Heart right ventricle (tissue), 16 donors: ENCODE results near the gene GFI1. TPM values are rescaled to one million over a fixed set of nuclear protein-coding genes. Genes with fewer than 3 reads are reported as not detected.

Experiments used
- ATAC-seq, 8 donors: fragments of 200-7000 bp; cut with Tn5 transposase; one replicate each; pipeline ENCODE4 v1.9.1; 2020; ENCODE audit warnings: mild to moderate bottlenecking in 8 of 8, moderate library complexity in 8 of 8, moderate number of reproducible peaks in 1 of 8
- DNase-seq, 2 donors: peaks; one replicate each; pipeline ENCODE4 v3.0.0-alpha.2; 2020
- H3K27ac ChIP-seq, 10 donors: fragments of 200-600 bp; sonication (generic) in 2 of 10; one replicate each; pipeline versions ENCODE4 v1.5.0 to v1.8.0; 2020 to 2022; ENCODE audit warnings: mild to moderate bottlenecking in 3 of 10
- H3K27me3 ChIP-seq, 7 donors: fragments of 200-600 bp; one replicate each; pipeline ENCODE4 v1.8.0; 2021 to 2022; ENCODE audit warnings: mild to moderate bottlenecking in 2 of 7
- H3K36me3 ChIP-seq, 9 donors: fragments of 200-600 bp; sonication (generic) in 1 of 9; one replicate each; pipeline versions ENCODE4 v1.5.0 to v1.8.0; 2020 to 2022; ENCODE audit warnings: mild to moderate bottlenecking in 2 of 9
- H3K4me1 ChIP-seq, 9 donors: fragments of 200-600 bp; sonication (generic) in 1 of 9; one replicate each; pipeline versions ENCODE4 v1.5.0 to v1.8.0; 2020 to 2022; ENCODE audit warnings: mild to moderate bottlenecking in 4 of 9
- H3K4me3 ChIP-seq, 10 donors: fragments of 200-600 bp; sonication (generic) in 2 of 10; one replicate each; pipeline versions ENCODE4 v1.5.0 to v1.8.0; 2020 to 2022; ENCODE audit warnings: mild to moderate bottlenecking in 7 of 10, moderate library complexity in 2 of 10
- H3K9me3 ChIP-seq, 11 donors: fragments of 200-600 bp in 10 of 11; sonication (generic) in 2 of 11; one replicate each; pipeline versions ENCODE4 v1.5.0 to v1.8.0; 2013 to 2022; ENCODE audit warnings: mild to moderate bottlenecking in 2 of 11, control low read depth in 1 of 11, moderate library complexity in 1 of 11
- WGBS, 2 donors: extraction: QIAGEN DNeasy Blood & Tissue Kit; methylation state at CpG; one replicate each; pipeline ENCODE4 v1.1.7; 2013; ENCODE audit warnings: inconsistent platforms in 1 of 2; 5-methylcytosine and 5-hydroxymethylcytosine counted together
- intact Hi-C, 10 donors: fragments of 100-400 bp; cut with DNase I; formaldehyde crosslinking; loops; one replicate each; pipeline versions ENCODE4 v1.11.1 to v1.14.2; 2022
- polyA plus RNA-seq, 2 donors: library from polyadenylated mRNA; stranded (reverse); fragments of 200-250 nt; gene quantifications; one replicate each; pipeline ENCODE4 v1.2.3, GENCODE V29; 2013
- total RNA-seq, 10 donors: library from RNA; stranded (reverse); fragmentation: NEBNext Ultra II Directional in 3 of 10; extraction: Animal tissue kit (Norgen Biotek cat#: 25700) in 3 of 10; gene quantifications; one replicate each; pipeline versions ENCODE4 v1.2.1 to v1.2.4, GENCODE V29; 2021 to 2023
- TF ChIP-seq, protein P1 (sequence below), 9 donors: fragments of 200-600 bp; sonication (generic) in 2 of 9; IDR thresholded peaks; one replicate each; pipeline versions ENCODE4 v1.5.0 to v1.8.0; 2021 to 2022; ENCODE audit warnings: antibody characterized with exemption in 9 of 9, mild to moderate bottlenecking in 5 of 9, moderate library complexity in 1 of 9
- donor health status: Arrhythmogenic right ventricular cardiomyopathy.
- donor health status: ischemic (EF 13 %, LVEDD 7.1; RV severe dilation, severe dysfunction).
- donor health status: healthy with polysubstance abuse.
- donor health status: DM: no; HTN: yes; CAD: no.
- donor health status: DM: no; HTN: no; CAD: no.
- donor health status: ischemic (EF 25% LVEDD 6.9; RV normal size, moderate dysfunction).
- donor health status: ischemic (EF 25% LVEDD 5.7; RV mildly dilated, moderate dysfunction).
- donor health status: healthy.
- donor health status: DM: yes; HTN: yes; CAD: no.
- donor health status: Ischemic cardiomyopathy.
- donor health status: ischemic (EF 35%, LVEDD 5.7; RV mildly dilated, moderate dysfunction).
- donor health status: nonischemic (EF 11% LVEDD 7.7; RV severe dilation, severe dysfunction).
- donor health status: DM: yes; HTN: yes; CAD: no.
- donor health status: PGD.
- donor health status: ischemic (EF 29% LVEDD 5.4; RV normal size, mild dysfunction).
- donor health status: nonischemic (EF 23%, LVEDD 6.1; RV moderate dilation, normal function).

Gene GFI1
- total and polyA plus RNA-seq, 12 donors, result 0.09 to 1.3 (median 0.15) TPM; not detected in 3

DNA sequence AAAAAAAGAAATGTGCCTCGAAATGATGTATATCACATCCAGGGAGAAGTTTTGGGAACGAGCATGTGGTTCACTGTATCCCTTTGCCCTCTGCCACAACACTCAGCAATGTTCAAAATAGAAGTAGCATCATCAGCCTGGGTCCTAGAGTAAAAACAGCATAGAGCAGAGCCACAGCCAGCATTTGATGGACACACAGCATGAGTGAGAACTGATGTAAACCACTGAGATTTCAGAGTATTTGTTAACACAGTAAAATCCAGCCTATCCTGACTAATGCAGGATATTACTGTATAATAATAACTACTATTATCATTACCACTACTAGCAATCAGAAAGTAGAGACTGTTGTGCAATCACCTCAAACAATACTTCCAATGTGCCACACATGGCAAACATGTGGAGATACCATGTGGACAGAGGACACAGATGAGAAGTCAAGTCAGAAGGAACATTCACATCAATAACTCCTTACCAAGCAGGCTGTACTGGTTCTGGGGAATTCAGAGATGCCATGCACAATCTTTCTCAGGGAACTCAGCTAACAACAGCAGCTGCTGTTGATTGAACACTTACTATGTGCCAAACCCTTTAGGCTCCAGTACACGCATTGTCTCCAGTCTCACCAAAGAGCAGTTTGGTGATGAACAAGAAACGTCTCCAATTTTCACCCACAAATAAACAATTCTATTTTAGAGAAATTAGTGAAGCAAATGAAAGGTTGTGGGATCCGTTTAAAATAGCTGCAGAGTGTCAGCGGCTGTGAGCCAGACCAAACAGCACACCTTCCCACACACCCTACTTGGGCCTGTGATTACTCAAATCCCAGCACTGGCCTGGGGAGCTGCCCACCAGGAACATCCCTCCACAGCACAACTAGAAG lies 16.6 kb upstream of the GFI1 start:
- H3K4me3 ChIP-seq, result no peak overlapping the region
- ATAC-seq (no peak), DNase-seq (no peak)
- intact Hi-C loops, result no loop called here
- H3K9me3 ChIP-seq, result peaks cover 0 to 3% (median 0%) of the 10 kb centered on the region in 11 donors
- TF ChIP-seq, protein P1, sequence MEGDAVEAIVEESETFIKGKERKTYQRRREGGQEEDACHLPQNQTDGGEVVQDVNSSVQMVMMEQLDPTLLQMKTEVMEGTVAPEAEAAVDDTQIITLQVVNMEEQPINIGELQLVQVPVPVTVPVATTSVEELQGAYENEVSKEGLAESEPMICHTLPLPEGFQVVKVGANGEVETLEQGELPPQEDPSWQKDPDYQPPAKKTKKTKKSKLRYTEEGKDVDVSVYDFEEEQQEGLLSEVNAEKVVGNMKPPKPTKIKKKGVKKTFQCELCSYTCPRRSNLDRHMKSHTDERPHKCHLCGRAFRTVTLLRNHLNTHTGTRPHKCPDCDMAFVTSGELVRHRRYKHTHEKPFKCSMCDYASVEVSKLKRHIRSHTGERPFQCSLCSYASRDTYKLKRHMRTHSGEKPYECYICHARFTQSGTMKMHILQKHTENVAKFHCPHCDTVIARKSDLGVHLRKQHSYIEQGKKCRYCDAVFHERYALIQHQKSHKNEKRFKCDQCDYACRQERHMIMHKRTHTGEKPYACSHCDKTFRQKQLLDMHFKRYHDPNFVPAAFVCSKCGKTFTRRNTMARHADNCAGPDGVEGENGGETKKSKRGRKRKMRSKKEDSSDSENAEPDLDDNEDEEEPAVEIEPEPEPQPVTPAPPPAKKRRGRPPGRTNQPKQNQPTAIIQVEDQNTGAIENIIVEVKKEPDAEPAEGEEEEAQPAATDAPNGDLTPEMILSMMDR (IDR thresholded peaks at IDR 0.05), result no peak
- 83 to 85% methylated on average over 6 of the region's 6 CpGs for WGBS, 2 donors
- H3K36me3 ChIP-seq, result peaks cover 0 to 1% (median 0%) of the 10 kb centered on the region in 9 donors
- no peak overlapping the region for H3K27ac ChIP-seq
- no peaks in the 10 kb centered on the region for H3K27me3 ChIP-seq
- H3K4me1 ChIP-seq, result peaks cover 0 to 3% (median 0%) of the 10 kb centered on the region in 9 donors

DNA sequence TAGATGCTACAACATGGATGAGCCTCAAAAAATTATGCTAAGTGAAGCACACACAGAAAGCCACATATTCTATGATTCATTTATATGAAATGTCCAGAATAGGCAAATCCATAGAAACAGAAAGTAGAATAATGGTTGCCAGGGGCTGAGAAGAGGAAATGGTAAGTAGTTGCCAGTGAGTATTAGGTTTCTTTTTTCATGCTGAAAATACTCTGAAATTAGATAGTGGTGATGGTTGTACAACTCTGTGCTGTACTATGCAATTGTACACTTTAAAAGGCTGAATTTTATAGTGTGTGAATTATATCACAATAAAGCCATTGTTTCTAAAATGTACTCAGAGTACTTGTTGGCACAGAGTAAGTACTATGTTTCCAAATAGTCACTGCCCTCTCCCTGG lies 15.5 kb upstream of the GFI1 start:
- TF ChIP-seq, protein P1 (IDR thresholded peaks at IDR 0.05), result no peak
- no peaks in the 10 kb centered on the region for H3K36me3 ChIP-seq
- H3K4me3 ChIP-seq, result no peak overlapping the region
- H3K4me1 ChIP-seq, result peaks cover 0 to 3% (median 0%) of the 10 kb centered on the region in 9 donors
- ATAC-seq, result no peak
- no peak for DNase-seq
- no peak overlapping the region for H3K27ac ChIP-seq
- H3K9me3 ChIP-seq, result peaks cover 0 to 3% (median 0%) of the 10 kb centered on the region in 11 donors
- intact Hi-C loops, result no loop called here
- no peaks in the 10 kb centered on the region for H3K27me3 ChIP-seq

DNA sequence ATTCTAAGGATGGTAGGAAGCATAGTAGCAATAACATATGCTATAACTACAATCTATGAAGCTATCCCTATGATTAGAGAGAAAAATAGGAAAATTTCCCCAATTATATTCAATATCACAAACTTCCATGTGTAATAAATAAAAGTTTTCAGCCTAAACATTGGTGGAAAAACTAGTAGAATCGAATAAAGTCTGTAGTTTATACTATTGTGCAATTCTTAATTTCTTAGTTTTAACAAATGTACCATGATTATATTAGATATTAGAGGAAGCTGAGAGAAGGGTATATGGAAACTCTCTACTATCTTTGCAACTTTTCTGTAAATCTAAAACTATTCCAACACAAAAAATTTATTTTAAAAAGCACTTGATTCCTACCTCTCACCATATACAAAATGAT lies 13.8 kb upstream of the GFI1 start:
- TF ChIP-seq, protein P1 (IDR thresholded peaks at IDR 0.05), result no peak
- peaks cover 0 to 4% (median 0%) of the 10 kb centered on the region in 7 donors for H3K27me3 ChIP-seq
- DNase-seq, result no peak
- peaks cover 0 to 3% (median 0%) of the 10 kb centered on the region in 9 donors for H3K4me1 ChIP-seq
- 58 to 67% methylated on average over 1 of the region's 1 CpG for WGBS, 2 donors
- H3K4me3 ChIP-seq, result no peak overlapping the region
- ATAC-seq, result no peak
- no peak overlapping the region for H3K27ac ChIP-seq
- intact Hi-C loops, result no loop called here
- no peaks in the 10 kb centered on the region for H3K36me3 ChIP-seq
- no peaks in the 10 kb centered on the region for H3K9me3 ChIP-seq

DNA sequence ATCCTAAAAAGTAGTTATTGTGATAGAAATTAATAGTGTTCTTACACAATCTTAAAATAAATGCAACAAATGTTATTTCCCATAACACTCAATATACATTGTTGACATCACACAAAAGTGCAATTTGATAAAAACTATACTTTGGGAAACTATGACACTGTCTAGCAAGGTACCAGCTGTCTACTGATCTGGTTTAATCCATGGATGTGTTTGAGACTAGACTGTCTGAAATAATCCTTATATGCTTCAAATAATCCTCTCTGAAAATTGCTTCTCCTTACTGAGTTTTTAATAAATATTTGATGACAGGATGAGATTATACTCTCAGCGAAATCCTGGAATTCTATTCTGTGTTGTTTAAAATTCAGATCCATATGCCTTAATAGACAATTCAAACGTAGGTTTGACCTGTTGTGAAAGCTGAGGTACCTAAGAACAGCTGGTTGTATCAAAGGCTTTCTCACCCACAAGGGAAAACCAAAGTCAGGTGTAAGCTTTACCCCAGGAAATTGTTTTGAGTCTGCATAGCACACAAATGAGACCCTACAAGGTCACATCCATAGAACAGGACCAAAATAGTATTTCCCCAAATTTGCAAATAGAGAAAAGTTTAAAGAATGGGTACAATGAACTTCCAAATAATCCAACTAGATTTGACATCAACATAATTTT lies 8.8 kb upstream of the GFI1 start:
- Histone ChIP-seq H3K27ac (no peak overlapping the region), H3K27me3 (peaks cover 0 to 5% (median 0%) of the 10 kb centered on the region in 7 donors), H3K9me3 (no peaks in the 10 kb centered on the region), H3K4me1 (no peaks in the 10 kb centered on the region), H3K4me3 (no peak overlapping the region), H3K36me3 (no peaks in the 10 kb centered on the region)
- DNase-seq (no peak), ATAC-seq (no peak)
- TF ChIP-seq, protein P1 (IDR thresholded peaks at IDR 0.05), result no peak
- 72 to 86% methylated on average over 2 of the region's 2 CpGs for WGBS, 2 donors
- intact Hi-C loops, result no loop called here
